Body of pancreas (tissue), 4 donors: ENCODE measurements around the gene PLEKHG1.

Source experiments
- POLR2A ChIP-seq, 3 donors: fragments of 450-650 bp; IDR thresholded peaks; one replicate each; pipeline ENCODE4 v1.6.1; 2016; ENCODE audit warnings: antibody characterized with exemption in 3 of 3, mild to moderate bottlenecking in 2 of 3
- TF ChIP-seq, protein P1 (sequence below), 7 experiments: fragments of 450-650 bp in 4 of 7; fragments of 200-600 bp in 3 of 7; sonication (generic) in 3 of 7; IDR thresholded peaks; one replicate each; pipeline ENCODE4 v1.5.1; 2016 to 2019; ENCODE audit warnings: antibody characterized with exemption in 7 of 7

DNA sequence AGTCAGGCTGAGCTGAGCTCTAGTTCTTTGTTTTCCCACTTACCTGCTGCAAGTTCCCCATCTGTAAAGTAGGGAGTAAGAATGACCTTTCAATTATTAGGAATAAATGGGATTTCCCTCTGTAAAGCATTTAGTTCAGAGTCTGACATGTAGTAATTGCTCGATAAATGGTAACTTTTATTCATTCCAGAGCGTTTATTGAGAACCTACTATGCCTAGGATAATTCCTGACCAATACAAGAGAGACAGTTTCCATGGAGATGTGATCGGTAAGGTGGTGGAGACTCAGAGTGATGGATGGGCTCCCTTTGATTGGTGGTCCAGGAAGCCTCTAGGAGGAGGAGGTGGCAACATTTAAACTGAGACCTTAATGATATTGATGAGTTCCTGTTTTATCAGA lies 5.6 kb downstream of the PLEKHG1 start:
- TF ChIP-seq, protein P1, sequence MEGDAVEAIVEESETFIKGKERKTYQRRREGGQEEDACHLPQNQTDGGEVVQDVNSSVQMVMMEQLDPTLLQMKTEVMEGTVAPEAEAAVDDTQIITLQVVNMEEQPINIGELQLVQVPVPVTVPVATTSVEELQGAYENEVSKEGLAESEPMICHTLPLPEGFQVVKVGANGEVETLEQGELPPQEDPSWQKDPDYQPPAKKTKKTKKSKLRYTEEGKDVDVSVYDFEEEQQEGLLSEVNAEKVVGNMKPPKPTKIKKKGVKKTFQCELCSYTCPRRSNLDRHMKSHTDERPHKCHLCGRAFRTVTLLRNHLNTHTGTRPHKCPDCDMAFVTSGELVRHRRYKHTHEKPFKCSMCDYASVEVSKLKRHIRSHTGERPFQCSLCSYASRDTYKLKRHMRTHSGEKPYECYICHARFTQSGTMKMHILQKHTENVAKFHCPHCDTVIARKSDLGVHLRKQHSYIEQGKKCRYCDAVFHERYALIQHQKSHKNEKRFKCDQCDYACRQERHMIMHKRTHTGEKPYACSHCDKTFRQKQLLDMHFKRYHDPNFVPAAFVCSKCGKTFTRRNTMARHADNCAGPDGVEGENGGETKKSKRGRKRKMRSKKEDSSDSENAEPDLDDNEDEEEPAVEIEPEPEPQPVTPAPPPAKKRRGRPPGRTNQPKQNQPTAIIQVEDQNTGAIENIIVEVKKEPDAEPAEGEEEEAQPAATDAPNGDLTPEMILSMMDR (IDR thresholded peaks at IDR 0.05), result no peak
- no peak for TF ChIP-seq POLR2A (IDR thresholded peaks at IDR 0.05)
